GM18526 (cell line): ENCODE data around the gene NSL1.
A peak's percentile ranks its signal among the peaks of the same experiment; 100 is the strongest.

Experiments
- POLR2A ChIP-seq: IDR thresholded peaks from 3 replicates; pipeline ENCODE4 v1.6.1; 2011; ENCODE audit not compliant: insufficient read length; ENCODE audit errors: extremely low read depth

Gene NSL1

DNA sequence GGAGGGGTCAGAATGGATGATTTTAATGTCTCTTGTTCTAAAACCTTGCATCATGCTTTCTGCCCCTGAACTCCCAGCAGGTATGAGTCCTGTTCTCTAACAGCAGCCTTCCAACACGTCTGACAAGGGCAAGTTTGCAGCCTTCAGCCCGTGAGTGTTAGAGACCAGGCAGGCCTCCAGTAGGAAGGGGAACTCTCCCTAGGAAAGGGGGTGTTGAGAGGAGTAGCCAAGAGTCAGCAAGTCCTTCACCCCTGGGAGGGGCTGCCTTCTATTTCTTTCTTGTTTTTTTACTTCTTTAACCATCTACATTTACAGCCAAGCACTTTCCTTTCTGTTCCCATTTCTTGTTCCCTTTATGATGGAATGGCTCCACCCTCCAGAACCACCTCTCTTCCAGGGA is 106.1 kb downstream of the NSL1 start:
- TF ChIP-seq POLR2A: no peak

DNA sequence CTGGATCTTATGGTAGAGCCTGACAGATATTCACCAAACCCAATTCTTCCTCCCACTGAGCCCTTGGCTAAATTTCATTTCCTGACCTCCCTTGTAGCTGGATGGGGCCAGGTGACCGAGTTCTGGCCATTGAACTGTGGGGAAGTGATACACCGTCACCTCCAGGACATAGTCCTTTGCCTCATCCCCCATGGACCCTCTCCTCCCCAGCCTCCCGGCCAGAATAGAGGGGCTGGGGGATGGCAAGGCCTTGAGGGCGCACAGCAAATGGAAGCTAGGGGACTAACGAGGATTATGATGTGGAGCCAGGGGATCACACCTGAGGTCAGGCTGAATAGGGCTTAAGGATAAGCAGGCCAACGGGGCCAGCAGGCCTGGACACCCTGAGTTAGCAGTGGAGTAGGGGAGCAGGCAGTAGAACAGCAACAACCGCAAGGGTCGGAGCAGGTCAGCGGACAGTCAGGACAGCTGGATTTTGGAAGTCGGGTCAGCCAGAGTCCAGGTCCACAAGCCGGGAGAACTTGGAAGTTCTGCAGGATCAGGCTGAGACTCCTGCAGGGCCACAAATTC is 107.0 kb downstream of the NSL1 start:
- TF ChIP-seq POLR2A: no peak

DNA sequence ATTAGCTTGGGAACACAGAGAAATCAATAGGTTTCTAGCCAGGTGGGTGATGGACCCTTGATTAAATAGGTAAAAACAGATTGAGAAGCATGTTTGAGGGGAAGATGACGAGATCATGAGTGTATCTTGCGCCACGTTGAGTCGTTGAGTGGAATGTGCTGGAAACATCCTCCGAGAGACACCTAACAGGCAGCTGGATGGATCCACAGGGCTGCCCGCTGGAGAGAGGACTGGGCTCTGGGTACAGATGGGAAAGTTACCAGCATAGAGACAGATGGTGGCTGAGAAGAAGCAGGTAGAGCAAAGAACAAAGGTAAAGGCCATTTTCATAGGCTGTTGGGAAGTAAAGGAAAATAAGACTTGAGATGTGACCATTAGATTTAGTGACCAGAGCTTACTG is 107.5 kb downstream of the NSL1 start:
- TF ChIP-seq POLR2A: no peak

DNA sequence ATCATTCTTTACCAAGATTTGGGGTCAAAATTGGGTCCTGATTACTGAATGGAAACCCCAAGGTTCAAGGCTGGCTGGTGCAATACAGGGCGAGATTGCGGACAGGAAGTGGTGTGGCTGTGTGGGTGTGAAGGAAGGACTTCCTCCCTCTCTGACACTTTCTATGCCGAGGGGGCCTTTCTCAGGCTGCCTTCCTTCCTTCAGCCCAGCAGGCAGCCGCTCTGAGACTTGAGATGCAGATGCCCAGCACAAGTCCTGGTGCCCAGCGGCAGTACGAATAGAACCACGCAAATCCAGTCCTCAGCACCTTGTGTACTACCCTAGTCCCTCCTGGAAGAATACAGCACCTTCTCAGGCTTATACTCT is 108.2 kb downstream of the NSL1 start:
- peak; percentile 49 for TF ChIP-seq POLR2A

DNA sequence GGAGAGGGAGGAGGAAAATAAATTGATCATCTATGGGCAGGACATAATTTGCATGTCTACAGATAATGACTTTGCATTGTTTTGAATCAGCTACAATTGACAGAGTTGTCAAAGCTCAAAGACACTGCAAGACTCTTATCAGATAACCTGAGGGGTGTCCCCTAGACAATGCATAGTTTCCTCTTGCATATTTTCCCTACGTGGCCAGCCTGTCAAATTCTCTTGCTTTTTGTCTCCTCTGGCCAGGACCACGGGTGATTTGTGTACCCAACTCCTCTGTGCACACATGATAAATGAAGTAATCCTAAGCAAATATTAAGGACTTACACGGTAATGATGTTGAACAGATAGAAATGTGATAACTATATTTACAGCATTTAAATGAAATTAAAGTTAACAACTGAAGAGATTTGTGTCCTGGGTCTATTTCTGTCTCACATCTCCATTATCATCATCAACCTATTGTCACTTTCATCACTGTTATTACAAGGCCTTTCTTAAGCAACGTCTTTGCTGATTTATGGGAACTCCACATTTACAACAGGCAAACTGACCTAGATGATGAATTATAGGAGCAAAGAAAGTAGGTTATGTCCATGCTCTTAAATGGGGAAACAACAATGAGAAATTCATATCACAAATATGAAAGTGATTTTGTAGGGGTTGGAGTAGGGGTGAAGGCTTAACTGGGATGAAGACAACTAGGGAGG is 110.7 kb downstream of the NSL1 start:
- no peak for TF ChIP-seq POLR2A

DNA sequence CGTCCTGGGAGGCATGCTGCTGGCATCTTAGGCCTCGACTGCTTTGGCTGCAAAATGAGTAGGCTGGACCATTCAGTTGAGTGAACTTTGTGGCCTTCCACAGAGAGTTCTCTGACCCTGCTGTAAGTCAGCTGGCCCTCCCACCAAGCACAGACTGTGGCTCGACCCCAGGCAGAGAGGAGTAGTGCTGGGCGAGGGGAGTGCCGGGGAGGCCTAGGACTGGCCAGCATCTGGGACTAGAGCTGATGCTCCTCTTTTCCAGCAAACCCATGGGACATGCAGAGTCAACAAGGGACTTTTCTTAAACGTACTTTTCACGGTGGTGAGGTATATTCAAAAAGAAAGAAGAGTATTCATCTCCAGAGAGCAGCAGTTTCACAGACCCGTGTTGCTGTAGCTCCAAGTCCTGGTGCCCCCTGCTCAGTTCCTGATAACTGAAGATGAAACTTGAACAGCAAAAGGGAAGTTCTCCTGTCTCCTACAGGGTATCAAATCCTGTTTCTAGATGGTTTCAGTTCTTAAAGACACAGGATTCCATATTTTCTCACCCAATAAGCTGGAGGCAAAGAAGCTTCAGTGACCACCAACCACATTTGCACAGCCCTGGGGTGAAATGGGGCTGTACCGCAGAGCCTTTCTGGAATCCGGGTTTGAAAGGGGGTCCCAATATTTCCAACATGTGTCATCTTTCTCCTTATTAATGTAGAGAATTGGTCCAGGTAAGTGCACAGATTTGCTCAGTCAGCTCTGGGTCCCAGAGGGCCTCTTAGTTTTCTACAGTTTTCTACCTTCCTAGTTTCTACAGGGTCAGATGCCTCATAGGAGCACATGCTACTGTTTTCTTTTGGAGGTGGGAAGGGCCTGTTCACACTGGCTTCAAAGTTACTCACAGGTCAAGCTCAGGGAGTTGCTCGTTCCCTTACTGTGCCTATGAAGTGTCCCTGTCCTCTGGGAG is 112.8 kb downstream of the NSL1 start:
- no peak for TF ChIP-seq POLR2A

DNA sequence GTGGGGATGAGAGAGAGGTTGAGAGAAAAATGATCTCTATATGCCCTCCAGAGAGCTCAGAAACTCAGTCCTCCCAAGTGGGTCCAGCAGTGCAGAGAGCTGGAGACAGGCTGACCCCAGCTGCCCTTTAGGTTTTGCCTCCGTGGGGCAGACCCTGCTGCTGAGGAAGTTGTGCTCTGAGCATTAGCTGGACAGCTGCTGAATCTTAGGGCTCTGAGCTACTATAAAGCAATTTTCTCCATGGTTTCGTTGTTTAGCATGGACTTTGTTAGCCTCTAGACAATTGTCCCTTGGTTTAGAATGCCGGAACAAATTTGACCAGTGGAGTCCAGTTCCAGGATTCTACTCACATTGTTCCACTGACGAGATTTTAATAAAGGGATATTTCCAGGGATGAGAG is 114.0 kb downstream of the NSL1 start:
- no peak for TF ChIP-seq POLR2A

DNA sequence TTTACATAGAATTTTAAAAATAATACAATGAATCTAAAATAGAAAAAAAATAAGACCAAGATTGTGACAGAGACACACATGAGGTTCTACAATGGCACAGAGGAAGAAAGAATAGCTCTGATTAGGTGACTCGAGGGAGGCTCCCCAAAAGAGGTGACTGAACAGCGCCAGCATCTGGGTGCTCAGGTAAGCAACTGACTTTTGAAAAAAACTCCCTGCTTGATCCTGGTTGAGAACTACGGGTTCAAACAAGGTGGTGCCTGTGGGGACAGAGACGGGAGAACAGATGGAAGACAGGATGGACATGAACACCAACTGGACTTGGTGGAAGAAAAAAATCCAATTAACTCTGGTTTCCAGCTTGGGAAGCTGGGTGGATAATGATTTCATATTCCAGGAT is 114.4 kb downstream of the NSL1 start:
- no peak for TF ChIP-seq POLR2A
